Jurkat, Clone E6-1 (cell line): ENCODE data around the gene CYB561D2.

Experiments used
- DNase-seq: peaks from one replicate; pipeline ENCODE4 v3.0.0-alpha.2; 2011; ENCODE audit warnings: low read depth, low spot score
- H3K4me3 ChIP-seq: 2 replicates; pipeline ENCODE4 v1.5.1; 2011; ENCODE audit warnings: mild to moderate bottlenecking, low read length, control low read depth, moderate library complexity

The CYB561D2 gene

DNA sequence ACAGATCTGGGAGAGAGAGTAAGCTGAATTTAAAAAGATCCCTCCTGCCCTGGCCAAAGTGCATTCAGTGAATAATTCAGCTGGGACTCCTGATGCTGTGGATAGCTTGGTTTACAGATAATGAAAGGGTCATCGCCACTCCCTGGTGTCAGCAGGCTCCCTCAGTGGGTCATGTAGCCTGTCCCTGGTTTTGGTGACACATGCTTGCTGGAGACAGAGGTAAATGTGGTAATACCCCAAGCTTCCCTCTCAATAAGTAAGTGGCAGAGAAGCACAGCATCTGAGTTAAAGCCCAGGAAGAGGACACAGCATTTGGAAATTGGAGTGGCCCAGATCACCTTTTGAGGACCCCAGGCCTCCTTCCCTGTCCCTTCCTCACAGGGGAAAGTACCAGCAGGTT, 6.8 kb downstream of the CYB561D2 start:
- DNase-seq = no peak
- H3K4me3 ChIP-seq = no peak overlapping the region

DNA sequence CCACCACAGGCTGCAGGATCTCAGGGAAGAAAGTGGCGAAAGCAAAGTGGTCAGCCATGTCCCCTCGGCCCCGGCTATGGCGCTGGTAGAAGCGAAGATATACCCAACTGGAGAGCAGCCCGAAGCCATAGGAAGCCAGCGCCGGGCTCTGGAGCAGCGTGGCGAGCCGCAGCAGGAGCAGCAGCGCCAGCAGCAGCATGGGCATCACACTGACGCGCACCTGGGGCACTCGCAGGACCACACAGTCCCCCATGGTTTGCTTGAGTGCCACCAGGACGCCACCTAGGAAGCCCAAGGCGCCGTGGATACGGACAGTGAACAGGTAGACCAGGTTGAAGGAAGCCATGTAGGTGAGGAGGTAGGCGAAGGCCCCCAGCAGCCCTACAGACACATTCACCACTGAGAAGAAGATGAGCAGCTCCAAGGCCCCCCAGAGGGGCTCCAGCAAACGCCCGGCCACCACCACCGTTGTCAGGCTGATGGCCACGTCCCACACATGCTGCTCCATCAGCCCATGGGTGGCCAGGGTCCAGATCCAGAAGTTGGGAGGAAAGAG, 7.8 kb downstream of the CYB561D2 start:
- DNase-seq = no peak
- H3K4me3 ChIP-seq = peak overlapping the region; percentile 90

DNA sequence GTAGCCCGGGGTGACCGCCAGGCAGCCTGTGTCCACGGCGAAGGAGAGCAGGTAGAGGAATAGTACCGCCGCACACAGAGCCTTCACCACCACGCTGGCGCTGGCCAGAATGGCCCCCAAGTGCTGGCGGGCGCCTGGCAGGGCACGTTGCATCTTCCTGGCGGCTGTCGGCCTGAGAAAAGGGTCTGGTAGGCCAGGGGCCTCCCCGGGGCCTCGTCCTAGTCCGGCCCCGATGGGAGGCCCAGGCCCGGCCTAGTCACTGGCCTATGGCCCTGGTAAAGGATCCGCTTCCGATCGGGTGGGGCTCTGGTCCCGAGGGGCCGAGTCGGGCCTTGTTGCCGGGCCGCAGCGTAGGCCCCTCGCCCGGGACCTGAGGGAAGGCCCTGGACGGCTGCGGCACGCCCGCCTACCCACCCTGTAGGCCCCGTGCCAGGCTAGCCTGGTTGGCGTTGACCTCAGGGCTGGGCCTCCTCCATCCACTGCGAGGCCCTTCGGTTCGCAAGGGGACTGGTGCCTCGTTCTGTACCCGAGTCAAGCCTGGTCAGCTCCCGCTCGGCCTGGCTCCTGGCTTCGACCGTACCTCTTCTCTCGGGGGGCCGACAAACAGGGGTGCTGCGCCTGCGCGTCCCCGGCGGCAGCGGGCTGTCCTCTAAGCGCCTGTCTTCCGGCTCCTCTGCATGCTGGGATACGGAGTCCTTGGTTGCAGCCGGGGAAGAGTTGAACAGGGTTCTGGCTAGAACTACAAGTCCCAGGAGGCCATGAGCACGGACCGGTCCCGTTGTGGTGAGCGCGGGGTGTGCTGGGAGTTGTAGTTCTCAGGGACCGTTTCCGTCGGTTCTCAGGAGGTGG, 8.5 kb downstream of the CYB561D2 start, which contains the start of gene TMEM115:
TSS of gene TMEM115 (minus strand) at position 611 of the 849 bp plus-strand sequence. CDS start at position 153, 458 bp downstream.
- peak within 1 kb of the TSS; percentile 90 for H3K4me3 ChIP-seq
- DNase-seq = peak; percentile 98

DNA sequence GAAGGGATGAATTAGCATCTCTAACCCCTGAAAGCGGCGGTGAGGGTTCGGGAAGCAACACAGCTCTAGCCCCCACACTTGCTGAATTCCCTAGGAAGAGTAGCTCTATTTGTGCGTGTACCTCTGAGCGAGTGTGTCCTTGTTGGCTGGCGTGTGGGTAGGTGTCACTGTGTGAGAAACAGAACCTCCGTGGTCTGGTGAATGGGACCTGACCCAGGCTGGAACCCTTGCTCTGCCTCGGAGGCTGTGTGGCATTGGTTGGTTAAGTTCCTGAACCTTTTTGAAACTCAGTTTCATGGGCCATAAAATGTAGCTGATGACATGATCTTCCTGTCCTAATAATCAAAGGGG, 9.1 kb downstream of the CYB561D2 start:
- no peak for DNase-seq
- H3K4me3 ChIP-seq = peak overlapping the region; percentile 90

DNA sequence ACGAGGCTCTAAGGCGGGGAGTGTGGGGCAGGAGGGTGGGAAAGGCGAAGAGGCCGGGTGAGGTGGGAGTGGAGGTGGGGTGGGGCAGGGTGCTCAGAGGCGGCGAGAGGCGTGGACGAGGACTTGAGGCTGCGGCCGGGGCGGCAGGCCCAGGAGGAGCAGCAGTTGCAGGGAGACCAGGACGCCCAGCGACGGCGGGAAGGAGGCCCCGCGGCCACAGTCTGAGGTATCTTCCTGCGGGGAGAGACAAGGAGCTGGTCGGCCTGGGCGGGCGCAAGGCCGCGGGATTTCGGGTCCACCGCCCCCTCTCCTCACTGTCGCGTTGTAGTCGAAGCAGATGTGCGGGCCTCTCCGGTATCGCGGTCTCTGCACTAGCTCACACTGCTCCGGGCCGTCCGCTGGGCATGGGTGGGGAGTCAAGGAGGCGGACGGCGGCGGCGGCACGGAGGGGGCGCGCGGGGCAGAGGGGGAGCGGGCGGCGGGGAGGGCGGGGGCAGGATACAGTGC, 14.0 kb downstream of the CYB561D2 start:
- no peak overlapping the region for H3K4me3 ChIP-seq
- DNase-seq = no peak

DNA sequence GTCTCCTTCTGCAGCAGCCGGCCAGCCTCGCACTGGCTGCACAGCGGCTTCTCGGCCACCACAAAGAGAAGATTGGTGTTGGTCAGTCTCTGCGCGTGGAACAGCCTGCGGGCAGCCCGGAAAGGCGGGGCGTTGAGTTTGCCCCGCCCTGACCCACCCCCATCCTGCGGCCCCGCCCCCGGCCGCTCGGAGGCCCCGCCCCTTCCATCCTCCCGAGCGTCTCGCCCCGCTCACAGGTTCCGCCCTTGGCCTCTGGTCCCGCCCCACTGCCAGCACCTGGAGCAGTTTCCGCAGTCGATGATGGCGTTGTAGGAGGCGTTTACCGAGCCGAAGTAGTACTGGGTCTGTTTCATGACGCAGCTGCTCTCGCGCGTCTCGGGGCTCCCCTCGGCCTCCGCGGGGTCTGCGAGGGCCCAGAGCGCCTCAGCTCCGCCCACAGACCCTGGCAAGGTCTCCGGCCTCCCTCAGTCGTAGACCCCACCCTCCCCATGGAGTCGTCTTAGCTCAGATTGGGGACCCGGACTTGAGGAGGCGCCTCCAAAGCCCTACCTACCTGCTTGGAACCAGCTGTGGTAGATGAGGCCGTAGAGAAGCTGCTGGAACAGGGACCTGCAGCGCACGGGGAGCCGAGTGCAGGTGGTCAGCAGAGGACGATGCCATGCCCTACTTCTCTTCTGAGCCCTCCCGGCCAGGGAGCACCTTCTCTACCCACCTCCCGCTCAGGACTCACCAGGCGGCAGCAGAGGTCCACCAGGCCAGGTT, 14.6 kb downstream of the CYB561D2 start:
- H3K4me3 ChIP-seq = peak overlapping the region; percentile 60
- DNase-seq = peak; percentile 85

DNA sequence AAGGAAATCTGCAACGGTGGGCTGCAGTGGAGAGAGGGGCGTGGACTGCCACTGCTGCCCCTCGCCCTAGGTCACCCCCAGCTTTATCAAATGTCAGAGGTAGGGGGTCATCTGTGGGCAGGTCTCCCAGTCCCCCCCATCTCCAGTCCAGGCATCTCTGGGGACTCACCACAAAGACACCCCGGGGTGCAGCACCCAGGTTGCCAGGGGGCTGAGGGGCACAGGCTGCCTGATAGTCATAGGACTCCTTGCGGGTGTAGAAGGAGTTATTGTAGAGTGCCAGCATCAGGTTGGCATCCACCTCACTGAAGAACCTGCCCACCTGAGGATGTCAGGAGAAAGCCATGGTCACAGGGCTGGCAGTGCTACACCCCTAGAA, 15.2 kb downstream of the CYB561D2 start:
- peak overlapping the region; percentile 60 for H3K4me3 ChIP-seq

DNA sequence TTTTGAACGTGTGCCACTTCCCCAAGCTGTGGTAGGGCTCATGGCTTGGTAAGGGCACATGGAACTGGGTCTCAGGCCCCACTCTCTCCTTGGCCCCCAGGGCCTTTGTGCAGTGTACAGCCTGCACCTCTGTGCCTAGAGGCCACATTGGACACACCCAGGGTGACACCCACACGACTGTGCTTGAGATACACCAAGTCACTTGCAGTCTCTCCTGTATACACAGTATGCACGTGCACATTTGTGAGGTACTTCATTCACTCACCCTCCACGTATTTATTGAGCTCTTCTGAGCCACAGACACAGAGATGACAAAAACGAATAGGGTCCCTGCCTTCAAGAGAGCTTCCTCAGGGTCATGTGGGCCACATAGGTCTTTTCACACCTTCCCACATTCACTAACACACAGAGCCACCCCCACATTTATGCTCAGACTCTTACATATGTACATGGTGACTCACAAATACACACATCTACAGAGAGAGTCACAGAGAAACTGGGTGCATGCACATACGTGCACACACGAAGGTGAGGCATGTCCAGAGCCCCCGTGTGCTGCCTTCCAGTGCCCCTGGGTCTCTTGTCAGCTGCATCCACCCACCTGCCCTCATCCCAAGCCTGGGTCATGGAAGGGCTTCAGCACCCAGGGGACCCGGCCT, 18.5 kb downstream of the CYB561D2 start:
- no peak for DNase-seq
- no peak overlapping the region for H3K4me3 ChIP-seq

More for the DNA sequence above, 15.2 kb downstream of the CYB561D2 start:
- DNase-seq = no peak

DNA sequence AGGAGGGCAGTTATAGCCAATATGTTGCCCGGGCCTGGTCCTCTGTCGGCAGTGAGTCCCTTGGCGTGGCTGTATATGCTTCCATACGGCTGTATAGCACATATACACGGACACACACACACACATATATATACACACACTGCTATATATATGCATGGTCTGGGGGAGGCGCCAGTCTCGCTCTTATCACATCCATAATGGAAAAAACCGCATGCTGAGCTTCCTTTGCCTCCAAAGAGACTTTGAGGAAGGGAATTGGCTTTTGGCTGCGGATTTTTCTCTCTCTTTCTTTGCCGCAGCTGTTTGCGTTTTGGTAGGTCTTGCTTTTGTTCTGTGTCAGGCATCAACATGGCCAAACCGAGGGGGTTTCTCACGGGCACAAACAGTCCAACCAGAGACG, 19.9 kb downstream of the CYB561D2 start:
- no peak for DNase-seq
- no peak overlapping the region for H3K4me3 ChIP-seq

DNA sequence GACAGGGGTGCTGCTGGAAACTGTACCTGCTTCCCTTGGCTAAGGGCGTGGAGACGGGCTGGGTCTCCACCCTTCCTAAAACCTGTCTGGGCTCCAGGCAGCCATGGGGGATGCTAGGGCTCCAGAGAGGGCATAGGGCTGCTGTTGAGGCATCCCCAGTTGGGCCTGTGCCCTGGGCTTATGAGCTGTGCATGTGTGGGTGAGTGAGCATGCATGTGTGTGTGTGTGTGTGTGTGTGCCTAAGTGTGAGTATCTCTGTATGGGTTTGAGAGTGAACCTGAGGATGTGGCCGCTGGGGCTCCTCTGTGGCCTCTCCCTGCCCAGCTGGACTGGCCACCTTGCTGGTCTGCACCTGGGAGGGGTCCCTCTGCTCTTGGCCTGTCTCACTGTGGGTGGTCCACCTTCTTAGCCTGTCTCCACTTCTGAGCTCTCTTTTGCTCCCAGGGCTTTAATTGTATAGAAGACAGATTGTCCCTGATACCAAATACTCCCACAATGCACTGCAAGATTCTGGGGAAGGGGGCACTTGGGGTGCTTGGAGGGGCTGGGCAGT, 20.5 kb downstream of the CYB561D2 start:
- H3K4me3 ChIP-seq = no peak overlapping the region
- no peak for DNase-seq

DNA sequence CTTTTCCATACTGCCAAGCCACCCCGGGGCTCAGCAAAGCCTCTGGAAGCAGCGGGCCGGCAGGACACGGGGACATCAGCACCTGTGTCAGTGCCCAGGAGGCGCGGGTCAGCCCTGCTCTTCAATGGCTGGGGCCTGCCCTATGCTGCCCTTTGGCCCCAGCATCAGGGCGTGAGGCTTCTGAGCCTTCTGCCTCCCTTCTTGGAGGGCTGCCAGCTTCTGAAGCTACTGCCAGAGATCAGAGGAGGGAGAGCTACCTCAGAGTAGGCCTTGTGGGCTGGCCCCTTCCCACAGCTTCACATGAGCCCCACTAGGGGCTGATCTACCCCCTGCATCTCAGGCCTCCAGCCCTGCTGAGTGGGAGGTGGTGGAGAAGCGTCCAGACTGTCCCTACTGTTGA, 21.7 kb downstream of the CYB561D2 start:
- no peak overlapping the region for H3K4me3 ChIP-seq
- peak; percentile 72 for DNase-seq

DNA sequence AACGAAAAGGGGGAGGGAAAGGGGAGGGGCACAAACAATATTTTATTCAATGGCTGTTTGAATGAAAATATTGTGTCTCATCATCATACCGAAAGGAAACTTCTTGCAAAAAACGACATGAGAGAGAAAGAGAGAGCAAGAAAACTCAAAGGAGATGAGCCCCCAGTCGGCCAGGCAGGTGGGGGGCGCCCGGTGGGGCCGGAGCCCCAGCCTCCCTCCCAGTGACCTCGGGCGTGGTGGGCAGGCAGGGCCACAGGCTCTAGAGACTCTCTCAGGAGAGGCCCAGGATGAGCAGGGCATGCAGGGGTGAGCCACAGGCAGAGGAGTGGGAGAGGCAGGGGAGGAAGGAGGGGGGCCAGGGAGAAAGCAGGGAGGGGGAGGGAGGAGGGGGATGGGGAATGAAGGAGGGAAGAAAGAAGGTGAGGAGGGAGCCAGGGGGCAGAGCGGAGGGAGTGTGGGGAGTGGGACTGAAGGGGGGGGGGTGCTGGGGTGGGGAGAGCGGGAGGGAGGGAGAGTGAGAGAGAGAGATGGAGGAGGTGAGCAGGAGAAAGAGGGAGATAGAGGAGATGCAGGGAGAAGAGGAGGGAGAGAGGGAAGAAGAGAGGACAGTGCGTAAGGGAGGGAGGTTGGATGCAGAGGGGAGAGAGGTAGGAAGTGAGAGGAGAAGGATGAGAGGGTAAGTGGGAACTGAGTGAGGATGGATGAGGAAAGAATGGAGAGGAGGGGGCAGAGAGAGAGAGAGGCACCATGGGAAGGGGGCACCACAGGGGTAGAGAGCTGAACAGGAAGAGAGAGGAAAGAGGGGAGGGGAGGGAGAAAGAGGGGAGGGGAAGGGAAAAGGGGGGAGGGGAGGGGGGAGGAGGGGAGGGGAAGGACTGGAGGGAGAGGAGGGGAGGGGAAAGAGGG, 22.7 kb downstream of the CYB561D2 start:
- no peak for DNase-seq
- no peak overlapping the region for H3K4me3 ChIP-seq

DNA sequence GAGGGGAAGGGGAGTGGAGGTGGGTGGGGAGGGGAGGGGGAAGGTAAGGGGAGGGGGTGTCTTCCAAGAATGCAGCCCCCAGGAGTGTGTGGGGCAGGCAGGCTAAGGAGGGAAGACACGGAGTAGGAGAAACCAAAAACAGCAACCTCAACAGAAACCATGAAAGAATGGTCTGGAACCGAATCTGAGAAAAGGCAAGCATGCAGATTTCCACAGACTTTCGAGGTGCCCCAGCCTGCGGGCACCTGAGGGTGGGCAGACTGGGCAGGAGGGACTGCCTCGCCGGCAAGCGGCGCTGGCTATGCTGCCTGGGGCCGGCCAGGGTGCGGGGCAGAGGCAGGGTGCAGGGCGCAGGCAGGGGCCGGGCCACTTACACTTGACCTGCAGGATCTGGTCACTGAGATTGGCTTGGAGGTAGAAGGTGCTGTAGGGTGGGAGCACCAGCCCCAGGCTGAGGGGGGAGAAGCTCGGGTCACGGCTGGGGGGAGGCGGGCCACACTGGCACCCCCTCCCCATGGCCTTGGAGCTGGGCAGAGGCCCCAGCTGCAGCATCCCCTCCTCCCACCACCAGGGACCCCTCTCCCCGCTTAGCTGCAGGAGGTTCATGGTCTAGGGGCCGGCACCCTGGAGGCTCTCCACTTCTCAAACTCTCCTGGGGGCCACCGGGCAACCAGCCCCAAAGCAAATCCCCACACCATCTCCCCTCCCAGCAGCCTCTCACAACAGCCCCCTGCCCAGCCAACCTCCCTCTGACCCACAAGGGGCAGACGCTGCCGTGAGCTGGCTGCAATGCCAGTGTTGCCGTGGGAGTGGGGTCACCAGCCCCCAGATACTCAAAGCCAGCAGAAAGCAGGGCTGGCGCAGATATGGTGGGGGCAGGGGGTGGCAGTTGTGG, 23.9 kb downstream of the CYB561D2 start:
- H3K4me3 ChIP-seq = no peak overlapping the region
- DNase-seq = no peak

DNA sequence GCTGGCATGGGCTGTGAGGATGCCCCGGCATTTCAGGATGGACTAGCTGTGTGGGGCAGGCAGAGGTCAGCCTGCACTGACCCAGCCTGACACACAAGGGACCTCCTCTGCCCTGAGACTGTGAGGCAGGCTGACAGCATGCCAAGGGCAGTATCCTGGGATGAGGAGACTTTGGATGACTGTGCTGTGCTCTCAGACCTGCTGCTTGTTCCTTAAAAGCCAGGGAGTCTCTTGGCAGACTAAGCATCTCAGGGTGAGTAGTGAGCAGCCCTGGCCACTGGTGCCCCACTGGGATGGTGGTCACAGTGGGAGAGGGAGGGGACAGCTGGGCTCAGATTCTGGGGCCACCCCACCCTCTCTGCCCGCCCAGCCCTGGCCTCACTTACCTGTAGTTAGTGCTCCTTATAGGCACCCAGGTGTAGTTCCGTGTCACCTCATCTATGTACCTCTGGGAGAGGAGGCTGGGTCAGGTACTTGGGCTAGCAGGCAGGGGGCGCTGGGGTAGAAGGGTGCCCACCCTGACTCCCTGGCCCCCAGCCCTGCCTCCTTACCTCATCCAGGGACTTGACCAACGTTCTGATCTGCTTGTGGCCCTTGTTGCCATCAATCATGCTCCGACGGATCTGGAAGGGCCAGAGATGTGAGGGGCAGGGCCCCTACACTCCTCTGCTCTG, 24.7 kb downstream of the CYB561D2 start:
- no peak for DNase-seq
- no peak overlapping the region for H3K4me3 ChIP-seq

DNA sequence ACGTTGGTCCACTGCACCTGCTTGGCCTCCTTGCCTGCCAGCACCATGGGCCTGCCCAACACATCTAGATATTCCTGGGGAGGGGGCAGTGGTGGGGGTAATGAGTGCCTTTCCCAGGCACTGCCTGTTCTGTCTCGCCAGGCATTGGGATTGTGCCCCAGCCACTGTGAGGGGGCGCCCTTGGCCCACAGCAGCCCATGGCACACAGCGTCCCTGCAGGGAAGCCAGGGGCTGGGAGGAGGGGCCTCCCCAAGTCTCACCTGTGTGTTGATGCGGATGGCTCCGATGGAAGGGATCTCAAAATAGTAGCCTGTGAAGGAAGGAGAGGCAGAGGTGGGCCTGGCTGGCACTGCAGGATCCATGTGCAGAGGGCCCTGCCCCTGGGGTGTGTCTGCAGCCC, 27.4 kb downstream of the CYB561D2 start:
- H3K4me3 ChIP-seq = no peak overlapping the region
- DNase-seq = no peak

DNA sequence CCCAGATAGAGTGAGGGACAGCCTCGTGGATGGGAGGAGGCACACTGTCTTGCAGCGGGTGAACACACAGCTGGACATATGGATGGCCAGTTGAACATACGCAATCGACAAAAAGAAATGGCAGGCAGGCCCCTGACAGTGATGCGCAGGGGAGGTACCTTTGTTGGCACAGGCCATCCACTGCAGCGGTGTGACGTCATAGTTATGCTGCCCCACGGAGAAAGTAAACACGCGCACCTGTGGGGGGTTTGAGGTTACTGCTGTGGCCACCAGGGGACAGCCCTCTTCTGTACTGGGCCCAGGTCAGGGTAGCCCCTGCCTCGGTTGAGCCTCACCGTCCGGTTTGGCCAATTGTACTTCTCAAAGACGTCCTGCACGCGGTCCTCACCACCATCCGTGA, 28.1 kb downstream of the CYB561D2 start:
- no peak for DNase-seq

More for the DNA sequence above, 28.1 kb downstream of the CYB561D2 start:
- no peak overlapping the region for H3K4me3 ChIP-seq
